Ovary (tissue), 9 donors: ENCODE results near the gene GLT1D1. TPM values are rescaled to one million over a fixed set of nuclear protein-coding genes. Genes with fewer than 3 reads are reported as not detected.

ENCODE experiments used
- DNase-seq, 5 donors: peaks; one replicate each; pipeline ENCODE4 v3.0.0-alpha.2; 2019 to 2020
- H3K27ac ChIP-seq, 2 donors: fragments of 200-600 bp; one replicate each; pipeline versions ENCODE4 v1.5.1 to v1.8.0; 2019 to 2022
- H3K27me3 ChIP-seq: fragments of 200-600 bp; one replicate; pipeline ENCODE4 v1.8.0; 2022
- H3K36me3 ChIP-seq: fragments of 200-600 bp; sonication (generic); one replicate; pipeline ENCODE4 v1.5.1; 2019
- H3K4me1 ChIP-seq: one replicate; pipeline ENCODE4 v1.8.1; 2013; ENCODE audit warnings: mild to moderate bottlenecking, moderate library complexity; ENCODE audit not compliant: insufficient read depth
- H3K4me3 ChIP-seq: fragments of 200-600 bp; sonication (generic); one replicate; pipeline ENCODE4 v1.5.1; 2017
- H3K9me3 ChIP-seq, 2 donors: fragments of 200-600 bp in 1 of 2; sonication (generic) in 1 of 2; one replicate each; pipeline versions ENCODE4 v1.5.1 to v1.8.1; 2013 to 2019; ENCODE audit warnings: mild to moderate bottlenecking in 1 of 2, moderate library complexity in 1 of 2
- EP300 ChIP-seq: sonication (generic); formaldehyde crosslinking; IDR thresholded peaks from one replicate; pipeline ENCODE4 v1.6.1; 2017; ENCODE audit warnings: antibody characterized with exemption
- POLR2A ChIP-seq: fragments of 450-650 bp; IDR thresholded peaks from one replicate; pipeline ENCODE4 v1.6.1; 2017; ENCODE audit warnings: antibody characterized with exemption, mild to moderate bottlenecking, moderate library complexity
- WGBS, 3 donors: extraction: QIAGEN DNeasy Blood & Tissue Kit in 1 of 3; methylation state at CpG; one replicate each; pipeline versions ENCODE4 v1.1.5 to v1.1.7; 2013 to 2017; 5-methylcytosine and 5-hydroxymethylcytosine counted together
- intact Hi-C, 4 donors: fragments of 100-400 bp; cut with DNase I; formaldehyde crosslinking; loops; one replicate each; pipeline versions ENCODE4 v1.11.0 to v1.15.1; 2022 to 2023
- polyA plus RNA-seq, 2 donors: library from polyadenylated mRNA; stranded (reverse); fragments of 200-250 nt in 1 of 2; fragments of 350-450 nt in 1 of 2; fragmentation: Illumina TruSeq in 1 of 2; extraction: RNeasy Lipid Tissue Mini Kit (QIAGEN cat#74804) in 1 of 2; gene quantifications; one replicate each; pipeline ENCODE4 v1.2.3, GENCODE V29; 2013 to 2014
- total RNA-seq, 7 donors: library from RNA; depleted of rRNA in 2 of 7; stranded (reverse); fragments of >200 nt in 2 of 7; fragmentation: NEBNext Ultra II Directional in 3 of 7; extraction: Animal tissue kit (Norgen Biotek cat#: 25700) in 3 of 7; gene quantifications; one replicate each; pipeline versions ENCODE4 v1.1.0 to v1.2.4, GENCODE V29; 2016 to 2023
- TF ChIP-seq, protein P1 (sequence below), 3 donors: fragments of 450-650 bp in 2 of 3; fragments of 200-600 bp in 1 of 3; IDR thresholded peaks; one replicate each; pipeline versions ENCODE4 v1.5.1 to v1.8.0; 2016 to 2022; ENCODE audit warnings: antibody characterized with exemption in 3 of 3, mild to moderate bottlenecking in 1 of 3
- donor health status: DM: no; HTN: no; CAD: no; lungs with moderate emphysema.
- donor health status: DM: no; HTN: no; CAD: no.
- donor health status: Bipolar disorder and iron deficiency.
- donor health status: DM: yes; HTN: yes; CAD: no.
- donor health status: DM: no; HTN: no; CAD: no.
- donor health status: DM: yes; HTN: yes; CAD: no.

GLT1D1 gene
- total and polyA plus RNA-seq, 9 donors, result 0.12 to 0.61 (median 0.24) TPM; not detected in 1

DNA sequence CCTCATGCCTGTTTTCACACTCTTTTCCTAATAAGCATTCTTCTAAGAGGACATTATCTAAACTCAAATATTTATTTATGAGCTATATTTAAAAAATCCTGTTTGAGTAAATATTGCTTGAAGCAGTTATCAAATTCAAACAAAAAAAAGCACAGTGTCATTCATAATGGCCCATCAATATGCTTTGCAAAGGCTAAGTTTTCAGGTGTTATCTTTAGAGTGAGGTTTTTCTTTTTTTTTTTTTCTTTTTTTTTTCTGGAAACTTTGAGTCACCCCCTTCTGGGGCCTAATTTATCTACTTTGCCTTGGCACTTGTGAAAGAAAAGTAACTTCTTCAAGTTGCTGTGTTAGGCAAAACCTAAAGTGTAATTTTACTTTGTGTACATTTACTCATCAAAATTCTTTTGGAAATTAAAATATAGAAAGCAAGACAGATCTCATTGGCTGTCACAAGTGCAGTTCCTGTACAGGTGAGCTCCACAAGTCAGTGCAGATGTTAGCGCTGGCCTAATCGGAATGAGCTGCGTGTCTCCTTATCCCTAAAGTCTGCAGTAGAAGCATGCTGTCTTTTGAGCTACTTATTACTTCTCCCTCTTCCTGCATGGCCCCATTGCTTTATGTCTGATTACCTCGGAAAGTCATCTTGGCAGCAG is 53.3 kb downstream of the GLT1D1 start:
- no peak overlapping the region for H3K27ac ChIP-seq
- no peaks in the 10 kb centered on the region for H3K36me3 ChIP-seq
- H3K4me3 ChIP-seq, result no peak overlapping the region
- no peaks in the 10 kb centered on the region for H3K27me3 ChIP-seq
- 85 to 93% (median 88%) methylated on average over 4 of the region's 4 CpGs for WGBS, 3 donors
- TF ChIP-seq EP300 (no peak), POLR2A (no peak)
- TF ChIP-seq, protein P1, sequence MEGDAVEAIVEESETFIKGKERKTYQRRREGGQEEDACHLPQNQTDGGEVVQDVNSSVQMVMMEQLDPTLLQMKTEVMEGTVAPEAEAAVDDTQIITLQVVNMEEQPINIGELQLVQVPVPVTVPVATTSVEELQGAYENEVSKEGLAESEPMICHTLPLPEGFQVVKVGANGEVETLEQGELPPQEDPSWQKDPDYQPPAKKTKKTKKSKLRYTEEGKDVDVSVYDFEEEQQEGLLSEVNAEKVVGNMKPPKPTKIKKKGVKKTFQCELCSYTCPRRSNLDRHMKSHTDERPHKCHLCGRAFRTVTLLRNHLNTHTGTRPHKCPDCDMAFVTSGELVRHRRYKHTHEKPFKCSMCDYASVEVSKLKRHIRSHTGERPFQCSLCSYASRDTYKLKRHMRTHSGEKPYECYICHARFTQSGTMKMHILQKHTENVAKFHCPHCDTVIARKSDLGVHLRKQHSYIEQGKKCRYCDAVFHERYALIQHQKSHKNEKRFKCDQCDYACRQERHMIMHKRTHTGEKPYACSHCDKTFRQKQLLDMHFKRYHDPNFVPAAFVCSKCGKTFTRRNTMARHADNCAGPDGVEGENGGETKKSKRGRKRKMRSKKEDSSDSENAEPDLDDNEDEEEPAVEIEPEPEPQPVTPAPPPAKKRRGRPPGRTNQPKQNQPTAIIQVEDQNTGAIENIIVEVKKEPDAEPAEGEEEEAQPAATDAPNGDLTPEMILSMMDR (IDR thresholded peaks at IDR 0.05), result no peak
- H3K9me3 ChIP-seq, result no peaks in the 10 kb centered on the region
- intact Hi-C loops, result no loop called here
- no peaks in the 10 kb centered on the region for H3K4me1 ChIP-seq
- DNase-seq, result no peak

DNA sequence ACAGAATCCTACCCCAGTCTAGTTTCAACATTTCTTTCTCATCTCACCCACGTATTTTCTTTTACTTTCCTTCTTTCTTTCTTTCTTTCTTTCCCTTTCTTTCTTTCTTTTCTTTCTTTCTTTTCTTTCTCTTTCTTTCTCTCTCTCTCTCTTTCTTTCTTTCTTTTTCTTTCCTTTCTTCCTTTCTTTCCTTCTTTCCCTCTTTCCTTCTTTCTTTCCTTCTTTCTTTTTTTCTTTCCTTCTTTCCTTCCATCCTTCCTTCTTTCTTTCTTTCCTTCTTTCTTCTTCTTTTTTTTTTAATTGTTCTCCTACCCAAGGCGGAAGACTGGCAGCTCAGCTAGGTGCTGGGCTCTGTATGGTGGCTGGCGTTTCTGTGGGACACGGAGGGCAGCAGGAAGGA is 55.0 kb downstream of the GLT1D1 start:
- Histone ChIP-seq H3K27ac (no peak overlapping the region), H3K4me1 (no peaks in the 10 kb centered on the region), H3K36me3 (no peaks in the 10 kb centered on the region), H3K4me3 (no peak overlapping the region), H3K9me3 (no peaks in the 10 kb centered on the region), H3K27me3 (no peaks in the 10 kb centered on the region)
- TF ChIP-seq POLR2A (no peak), EP300 (no peak)
- TF ChIP-seq, protein P1 (IDR thresholded peaks at IDR 0.05), result no peak
- 79 to 93% (median 81%) methylated on average over 4 of the region's 4 CpGs for WGBS, 3 donors
- no peak for DNase-seq
- intact Hi-C loops, result no loop called here

DNA sequence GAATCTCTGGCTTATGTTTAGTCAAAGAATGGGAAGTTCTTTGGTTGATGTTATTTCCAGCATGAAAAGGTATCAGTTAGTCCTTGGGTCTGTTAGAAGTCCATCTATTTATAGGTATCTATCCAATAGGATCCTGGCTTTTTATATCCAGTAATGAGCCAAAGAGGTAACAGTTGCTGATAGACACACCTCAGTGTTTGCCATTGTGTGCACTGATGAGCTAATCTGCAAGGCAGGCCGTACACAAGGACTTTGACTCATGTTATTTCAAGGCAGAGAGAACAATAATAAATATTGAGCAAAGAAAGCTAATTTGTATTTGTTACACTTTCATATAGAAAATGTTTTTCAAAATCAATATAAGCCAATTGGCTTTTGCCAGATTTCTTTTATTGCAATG is 56.4 kb downstream of the GLT1D1 start:
- Histone ChIP-seq H3K4me1 (no peaks in the 10 kb centered on the region), H3K36me3 (no peaks in the 10 kb centered on the region), H3K27ac (no peak overlapping the region), H3K27me3 (no peaks in the 10 kb centered on the region), H3K9me3 (no peaks in the 10 kb centered on the region), H3K4me3 (no peak overlapping the region)
- DNase-seq, result no peak
- intact Hi-C loops, result no loop called here
- no peak for TF ChIP-seq EP300
- TF ChIP-seq POLR2A, result no peak
- TF ChIP-seq, protein P1 (IDR thresholded peaks at IDR 0.05), result no peak
- 48 to 62% (median 51%) methylated on average over 1 of the region's 1 CpG for WGBS, 3 donors

DNA sequence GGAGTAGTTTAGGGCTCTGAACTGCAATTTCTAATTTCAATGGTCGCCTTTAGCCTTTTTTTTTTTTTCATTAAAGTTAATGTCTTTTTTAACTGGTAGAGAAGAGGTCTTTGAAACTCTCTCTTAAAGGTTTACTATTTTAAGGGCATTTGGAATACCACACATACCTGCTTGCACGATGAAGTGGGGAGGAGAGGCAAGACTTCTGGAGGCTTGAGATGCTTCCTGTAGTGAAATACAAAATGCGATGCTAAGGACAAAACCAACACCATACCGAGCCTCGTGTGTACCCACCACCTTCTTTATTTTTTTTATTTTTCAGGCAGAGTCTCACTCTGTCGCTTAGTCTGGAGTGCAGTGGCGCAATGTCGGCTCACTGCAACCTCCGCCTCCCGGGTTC is 57.4 kb downstream of the GLT1D1 start:
- no peak overlapping the region for H3K4me3 ChIP-seq
- H3K9me3 ChIP-seq, result no peaks in the 10 kb centered on the region
- WGBS, 3 donors, result 84 to 90% (median 89%) methylated on average over 10 of the region's 10 CpGs
- no peak overlapping the region for H3K27ac ChIP-seq
- DNase-seq, result no peak
- TF ChIP-seq EP300, result no peak
- TF ChIP-seq POLR2A, result no peak
- TF ChIP-seq, protein P1 (IDR thresholded peaks at IDR 0.05), result no peak
- H3K27me3 ChIP-seq, result no peaks in the 10 kb centered on the region
- H3K36me3 ChIP-seq, result no peaks in the 10 kb centered on the region
- intact Hi-C loops, result no loop called here
- no peaks in the 10 kb centered on the region for H3K4me1 ChIP-seq
